Ovary (tissue), 9 donors: ENCODE data around the gene CD200. TPM values are rescaled to one million over a fixed set of nuclear protein-coding genes. Genes with fewer than 3 reads are reported as not detected.

Source experiments
- DNase-seq, 5 donors: peaks; one replicate each; pipeline ENCODE4 v3.0.0-alpha.2; 2019 to 2020
- H3K27ac ChIP-seq, 2 donors: fragments of 200-600 bp; one replicate each; pipeline versions ENCODE4 v1.5.1 to v1.8.0; 2019 to 2022
- H3K27me3 ChIP-seq: fragments of 200-600 bp; one replicate; pipeline ENCODE4 v1.8.0; 2022
- H3K36me3 ChIP-seq: fragments of 200-600 bp; sonication (generic); one replicate; pipeline ENCODE4 v1.5.1; 2019
- H3K4me1 ChIP-seq: one replicate; pipeline ENCODE4 v1.8.1; 2013; ENCODE audit warnings: mild to moderate bottlenecking, moderate library complexity; ENCODE audit not compliant: insufficient read depth
- H3K4me3 ChIP-seq: fragments of 200-600 bp; sonication (generic); one replicate; pipeline ENCODE4 v1.5.1; 2017
- H3K9me3 ChIP-seq, 2 donors: fragments of 200-600 bp in 1 of 2; sonication (generic) in 1 of 2; one replicate each; pipeline versions ENCODE4 v1.5.1 to v1.8.1; 2013 to 2019; ENCODE audit warnings: mild to moderate bottlenecking in 1 of 2, moderate library complexity in 1 of 2
- EP300 ChIP-seq: sonication (generic); formaldehyde crosslinking; IDR thresholded peaks from one replicate; pipeline ENCODE4 v1.6.1; 2017; ENCODE audit warnings: antibody characterized with exemption
- POLR2A ChIP-seq: fragments of 450-650 bp; IDR thresholded peaks from one replicate; pipeline ENCODE4 v1.6.1; 2017; ENCODE audit warnings: antibody characterized with exemption, mild to moderate bottlenecking, moderate library complexity
- WGBS, 3 donors: extraction: QIAGEN DNeasy Blood & Tissue Kit in 1 of 3; methylation state at CpG; one replicate each; pipeline versions ENCODE4 v1.1.5 to v1.1.7; 2013 to 2017; 5-methylcytosine and 5-hydroxymethylcytosine counted together
- intact Hi-C, 4 donors: fragments of 100-400 bp; cut with DNase I; formaldehyde crosslinking; loops; one replicate each; pipeline versions ENCODE4 v1.11.0 to v1.15.1; 2022 to 2023
- polyA plus RNA-seq, 2 donors: library from polyadenylated mRNA; stranded (reverse); fragments of 200-250 nt in 1 of 2; fragments of 350-450 nt in 1 of 2; fragmentation: Illumina TruSeq in 1 of 2; extraction: RNeasy Lipid Tissue Mini Kit (QIAGEN cat#74804) in 1 of 2; gene quantifications; one replicate each; pipeline ENCODE4 v1.2.3, GENCODE V29; 2013 to 2014
- total RNA-seq, 7 donors: library from RNA; depleted of rRNA in 2 of 7; stranded (reverse); fragments of >200 nt in 2 of 7; fragmentation: NEBNext Ultra II Directional in 3 of 7; extraction: Animal tissue kit (Norgen Biotek cat#: 25700) in 3 of 7; gene quantifications; one replicate each; pipeline versions ENCODE4 v1.1.0 to v1.2.4, GENCODE V29; 2016 to 2023
- TF ChIP-seq, protein P1 (sequence below), 3 donors: fragments of 450-650 bp in 2 of 3; fragments of 200-600 bp in 1 of 3; IDR thresholded peaks; one replicate each; pipeline versions ENCODE4 v1.5.1 to v1.8.0; 2016 to 2022; ENCODE audit warnings: antibody characterized with exemption in 3 of 3, mild to moderate bottlenecking in 1 of 3
- donor health status: DM: no; HTN: no; CAD: no; lungs with moderate emphysema.
- donor health status: DM: no; HTN: no; CAD: no.
- donor health status: Bipolar disorder and iron deficiency.
- donor health status: DM: yes; HTN: yes; CAD: no.
- donor health status: DM: no; HTN: no; CAD: no.
- donor health status: DM: yes; HTN: yes; CAD: no.

The CD200 gene
- total and polyA plus RNA-seq, 9 donors: 9.6 to 36.4 (median 17.0) TPM

DNA sequence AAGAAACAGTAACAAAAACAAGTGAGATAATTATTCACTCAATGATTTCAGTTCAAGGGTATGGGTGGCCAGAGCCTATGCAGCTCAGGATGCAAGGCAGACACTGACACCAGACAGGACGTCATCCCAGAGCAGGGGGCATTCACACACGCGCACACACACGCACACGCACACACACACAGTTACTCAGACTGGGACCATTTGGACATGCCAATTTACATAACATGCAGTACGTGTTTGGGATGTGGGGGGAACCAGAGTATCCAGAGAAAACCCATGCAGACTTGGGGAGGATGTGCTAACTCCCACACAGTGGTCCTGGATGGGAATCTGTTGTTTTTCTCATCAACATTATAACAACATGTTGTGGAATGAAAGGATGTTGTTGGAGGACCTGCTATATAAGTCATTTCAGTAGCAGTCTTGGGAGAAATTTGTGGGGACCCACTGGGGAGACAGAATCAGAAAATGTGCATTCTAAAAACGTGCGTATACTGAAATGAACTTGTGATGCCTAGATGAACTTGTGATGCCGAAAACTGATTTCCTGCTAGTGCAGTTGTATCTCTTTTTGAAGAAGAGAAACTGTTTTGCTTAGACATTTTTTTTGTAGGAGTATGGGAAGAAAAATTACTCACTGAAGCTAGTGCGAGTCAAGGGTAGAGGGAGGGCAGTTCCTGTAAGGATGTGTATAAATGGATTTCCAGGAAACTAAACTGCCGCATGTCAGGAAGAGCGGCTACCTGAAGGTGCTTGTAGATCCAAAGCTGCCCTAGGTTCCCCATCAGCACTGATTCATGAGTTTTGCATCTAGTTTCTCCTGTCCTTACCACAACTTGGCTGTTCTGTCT lies 25.2 kb downstream of the CD200 start:
- WGBS, 3 donors: 48 to 57% (median 48%) methylated on average over 12 of the region's 12 CpGs
- H3K9me3 ChIP-seq: no peaks in the 10 kb centered on the region
- H3K36me3 ChIP-seq: no peaks in the 10 kb centered on the region
- peak in 1 of 5 donors; percentile 47 for DNase-seq
- H3K27ac ChIP-seq: peak overlapping the region in 1 of 2 donors; percentile 28
- peaks cover 6% of the 10 kb centered on the region for H3K4me1 ChIP-seq
- no peaks in the 10 kb centered on the region for H3K27me3 ChIP-seq
- intact Hi-C loops: no loop called here
- peak overlapping the region; percentile 10 for H3K4me3 ChIP-seq
- TF ChIP-seq EP300: no peak
- TF ChIP-seq, protein P1, sequence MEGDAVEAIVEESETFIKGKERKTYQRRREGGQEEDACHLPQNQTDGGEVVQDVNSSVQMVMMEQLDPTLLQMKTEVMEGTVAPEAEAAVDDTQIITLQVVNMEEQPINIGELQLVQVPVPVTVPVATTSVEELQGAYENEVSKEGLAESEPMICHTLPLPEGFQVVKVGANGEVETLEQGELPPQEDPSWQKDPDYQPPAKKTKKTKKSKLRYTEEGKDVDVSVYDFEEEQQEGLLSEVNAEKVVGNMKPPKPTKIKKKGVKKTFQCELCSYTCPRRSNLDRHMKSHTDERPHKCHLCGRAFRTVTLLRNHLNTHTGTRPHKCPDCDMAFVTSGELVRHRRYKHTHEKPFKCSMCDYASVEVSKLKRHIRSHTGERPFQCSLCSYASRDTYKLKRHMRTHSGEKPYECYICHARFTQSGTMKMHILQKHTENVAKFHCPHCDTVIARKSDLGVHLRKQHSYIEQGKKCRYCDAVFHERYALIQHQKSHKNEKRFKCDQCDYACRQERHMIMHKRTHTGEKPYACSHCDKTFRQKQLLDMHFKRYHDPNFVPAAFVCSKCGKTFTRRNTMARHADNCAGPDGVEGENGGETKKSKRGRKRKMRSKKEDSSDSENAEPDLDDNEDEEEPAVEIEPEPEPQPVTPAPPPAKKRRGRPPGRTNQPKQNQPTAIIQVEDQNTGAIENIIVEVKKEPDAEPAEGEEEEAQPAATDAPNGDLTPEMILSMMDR (IDR thresholded peaks at IDR 0.05): no peak
- TF ChIP-seq POLR2A: no peak

DNA sequence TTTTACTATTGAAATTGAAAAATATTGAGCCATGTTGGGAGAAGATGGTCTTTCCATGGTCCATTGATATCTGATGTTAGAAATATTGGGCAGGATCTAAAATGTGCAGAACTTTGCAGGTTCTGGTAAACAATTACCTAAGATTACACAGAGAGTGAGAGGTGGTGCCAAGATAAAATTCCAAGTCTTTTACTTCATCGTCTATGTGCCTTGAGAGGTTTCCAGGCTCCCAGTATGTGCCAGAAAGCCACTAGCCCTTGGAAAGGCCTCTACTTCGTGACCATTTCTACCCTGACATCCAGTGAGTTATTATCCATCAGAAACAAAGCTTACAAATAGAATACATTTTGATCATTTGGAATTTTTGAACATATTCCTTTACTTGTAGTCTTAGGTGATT lies 27.6 kb downstream of the CD200 start:
- H3K9me3 ChIP-seq: no peaks in the 10 kb centered on the region
- TF ChIP-seq, protein P1 (IDR thresholded peaks at IDR 0.05): no peak
- TF ChIP-seq POLR2A (no peak), EP300 (no peak)
- intact Hi-C loops: no loop called here
- no peak for DNase-seq
- 33 to 69% (median 46%) methylated on average over 2 of the region's 2 CpGs for WGBS, 3 donors
- H3K4me3 ChIP-seq: no peak overlapping the region
- H3K27me3 ChIP-seq: no peaks in the 10 kb centered on the region
- no peak overlapping the region for H3K27ac ChIP-seq
- no peaks in the 10 kb centered on the region for H3K36me3 ChIP-seq
- H3K4me1 ChIP-seq: peaks cover 8% of the 10 kb centered on the region

DNA sequence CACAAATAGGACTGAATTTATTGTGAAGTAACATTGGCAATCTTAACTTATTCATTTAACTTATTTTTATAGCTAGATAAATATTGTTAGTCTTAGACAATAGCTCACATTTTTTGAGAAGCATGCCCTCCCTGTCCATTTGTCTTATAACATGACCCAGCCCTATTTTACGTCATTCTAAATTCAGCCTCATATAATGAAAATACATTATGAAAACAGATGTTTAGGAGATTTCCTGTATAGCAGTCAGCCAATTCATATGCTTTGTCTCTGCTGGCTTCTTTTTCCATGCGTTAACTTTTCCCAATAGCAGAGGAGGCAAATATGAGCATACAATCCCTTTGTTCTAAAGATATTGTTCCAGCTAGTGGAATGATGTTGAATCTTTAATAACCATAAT lies 29.3 kb downstream of the CD200 start:
- H3K9me3 ChIP-seq: no peaks in the 10 kb centered on the region
- H3K27ac ChIP-seq: no peak overlapping the region
- H3K27me3 ChIP-seq: no peaks in the 10 kb centered on the region
- 94 to 98% (median 96%) methylated on average over 2 of the region's 2 CpGs for WGBS, 3 donors
- TF ChIP-seq POLR2A: no peak
- TF ChIP-seq EP300: no peak
- TF ChIP-seq, protein P1 (IDR thresholded peaks at IDR 0.05): no peak
- intact Hi-C loops: no loop called here
- no peak for DNase-seq
- no peaks in the 10 kb centered on the region for H3K36me3 ChIP-seq
- H3K4me3 ChIP-seq: no peak overlapping the region
- H3K4me1 ChIP-seq: peaks cover 11% of the 10 kb centered on the region

DNA sequence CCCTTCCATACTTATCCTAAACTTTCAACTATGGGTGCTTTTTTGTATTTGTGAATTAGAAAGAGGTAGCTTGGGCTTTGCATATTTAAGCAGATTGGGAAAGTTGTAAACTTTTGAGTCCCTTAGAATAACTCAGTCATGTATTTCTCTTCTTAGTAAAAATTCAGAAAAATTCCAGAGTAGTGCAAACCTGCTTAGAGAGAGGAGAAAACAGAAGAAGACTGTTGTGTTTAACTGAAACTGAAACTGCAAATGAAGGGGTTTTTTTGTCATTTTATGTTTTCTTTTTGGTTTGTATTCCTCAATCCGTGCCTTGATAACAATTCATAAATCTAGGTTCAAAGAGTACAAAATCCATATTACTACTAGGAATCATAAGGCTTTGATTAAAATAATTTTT lies 31.3 kb downstream of the CD200 start:
- H3K4me1 ChIP-seq: peaks cover 5% of the 10 kb centered on the region
- H3K9me3 ChIP-seq: no peaks in the 10 kb centered on the region
- no peak overlapping the region for H3K4me3 ChIP-seq
- TF ChIP-seq EP300: no peak
- no peaks in the 10 kb centered on the region for H3K36me3 ChIP-seq
- no peak for DNase-seq
- 16 to 26% (median 21%) methylated on average over 1 of the region's 1 CpG for WGBS, 3 donors
- no peaks in the 10 kb centered on the region for H3K27me3 ChIP-seq
- H3K27ac ChIP-seq: peak overlapping the region in 1 of 2 donors; percentile 50
- intact Hi-C loops: no loop called here

DNA sequence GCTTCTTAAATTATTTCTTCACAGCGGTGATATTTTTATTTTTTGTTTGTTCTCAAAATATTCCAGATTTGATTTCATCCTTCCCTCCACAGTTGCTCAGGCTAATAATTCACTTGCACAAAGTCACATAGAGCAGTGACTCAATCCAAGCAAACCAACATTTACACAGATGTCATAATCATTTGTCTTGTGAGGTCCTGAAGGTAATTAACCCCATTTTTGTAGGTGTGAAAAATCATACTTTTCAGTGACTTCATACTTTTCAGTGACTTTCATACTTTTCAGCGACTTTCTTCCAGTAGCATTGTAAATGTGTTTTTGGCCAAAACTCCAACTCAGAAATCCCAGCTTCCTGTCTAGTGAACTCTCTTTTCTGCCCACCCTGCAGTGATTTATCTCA lies 32.1 kb downstream of the CD200 start:
- TF ChIP-seq, protein P1 (IDR thresholded peaks at IDR 0.05): no peak
- no peak for TF ChIP-seq EP300
- no peak for TF ChIP-seq POLR2A
- 61 to 73% (median 70%) methylated on average over 2 of the region's 2 CpGs for WGBS, 3 donors
- peak overlapping the region in 1 of 2 donors; percentile 50 for H3K27ac ChIP-seq

More for the DNA sequence above, 32.1 kb downstream of the CD200 start:
- intact Hi-C loops: no loop called here
- Histone ChIP-seq H3K4me3 (no peak overlapping the region), H3K27me3 (no peaks in the 10 kb centered on the region), H3K4me1 (peaks cover 5% of the 10 kb centered on the region), H3K36me3 (no peaks in the 10 kb centered on the region), H3K9me3 (no peaks in the 10 kb centered on the region)
- DNase-seq: no peak
